Adrenal gland (tissue), 12 donors: Measurements from ENCODE around the gene ZNF451. TPM values are rescaled to one million over a fixed set of nuclear protein-coding genes. Genes with fewer than 3 reads are reported as not detected.

ENCODE experiments used
- DNase-seq, 7 donors: peaks; one replicate each; pipeline ENCODE4 v3.0.0-alpha.2; 2019 to 2020
- H3K27ac ChIP-seq, 5 donors: fragments of 200-600 bp; sonication (generic) in 4 of 5; 1 replicate in 3 of 5; 2 replicates in 2 of 5; pipeline versions ENCODE4 v1.5.1 to v1.8.0; 2016 to 2020; ENCODE audit warnings: mild to moderate bottlenecking in 1 of 5
- H3K27me3 ChIP-seq: fragments of 200-600 bp; 2 replicates; pipeline ENCODE4 v1.8.0; 2021
- H3K36me3 ChIP-seq, 2 donors: fragments of 200-600 bp; replicated peaks in 1 of 2; 1 replicate in 1 of 2; 2 replicates in 1 of 2; pipeline versions ENCODE4 v1.5.1 to v1.8.0; 2018 to 2022
- H3K4me1 ChIP-seq, 2 donors: fragments of 200-600 bp; replicated peaks in 1 of 2; 1 replicate in 1 of 2; 2 replicates in 1 of 2; pipeline versions ENCODE4 v1.5.1 to v1.8.0; 2018 to 2021
- H3K4me3 ChIP-seq, 4 donors: fragments of 200-600 bp; sonication (generic) in 3 of 4; one replicate each; pipeline ENCODE4 v1.5.1; 2016 to 2018
- H3K9me3 ChIP-seq, 3 donors: fragments of 200-600 bp; sonication (generic) in 1 of 3; replicated peaks in 1 of 3; 1 replicate in 2 of 3; 2 replicates in 1 of 3; pipeline versions ENCODE4 v1.5.1 to v1.8.0; 2016 to 2021
- POLR2A ChIP-seq, 2 donors: fragments of 450-650 bp; IDR thresholded peaks; one replicate each; pipeline ENCODE4 v1.6.1; 2017; ENCODE audit warnings: antibody characterized with exemption in 2 of 2, mild to moderate bottlenecking in 2 of 2, moderate library complexity in 1 of 2
- WGBS, 4 donors: extraction: QIAGEN DNeasy Blood & Tissue Kit in 2 of 4; methylation state at CpG; one replicate each; pipeline versions ENCODE4 v1.1.5 to v1.1.7; 2013 to 2017; 5-methylcytosine and 5-hydroxymethylcytosine counted together
- intact Hi-C, 2 donors: fragments of 100-400 bp; cut with DNase I; formaldehyde crosslinking; loops; one replicate each; pipeline versions ENCODE4 v1.14.1 to v1.15.0; 2022 to 2023
- polyA plus RNA-seq, 3 donors: library from polyadenylated mRNA; stranded (reverse); fragments of 200-250 nt in 2 of 3; fragments of 350-450 nt in 1 of 3; fragmentation: Illumina TruSeq in 1 of 3; extraction: RNeasy Lipid Tissue Mini Kit (QIAGEN cat#74804) in 1 of 3; gene quantifications; one replicate each; pipeline ENCODE4 v1.2.3, GENCODE V29; 2013 to 2014
- total RNA-seq, 9 donors: library from RNA; depleted of rRNA in 4 of 9; stranded (reverse); fragments of >200 nt in 4 of 9; fragments of 120-200 nt in 1 of 9; fragmentation: NEBNext Ultra II Directional in 1 of 9; extraction: Animal tissue kit (Norgen Biotek cat#: 25700) in 1 of 9; gene quantifications; one replicate each; pipeline versions ENCODE4 v1.1.0 to v1.2.4, GENCODE V29; 2013 to 2023
- TF ChIP-seq, protein P1 (sequence below), 6 experiments: fragments of 450-650 bp in 4 of 6; fragments of 200-600 bp in 2 of 6; sonication (generic) in 1 of 6; IDR thresholded peaks; 1 replicate in 5 of 6; 2 replicates in 1 of 6; pipeline versions ENCODE4 v1.5.1 to v1.8.0; 2016 to 2021; ENCODE audit warnings: antibody characterized with exemption in 6 of 6, mild to moderate bottlenecking in 2 of 6, moderate library complexity in 1 of 6
- donor health status: healthy with polysubstance abuse.
- donor health status: Bipolar disorder and iron deficiency.
- donor health status: DM: yes; HTN: yes; CAD: no.
- donor health status: DM: no; HTN: no; CAD: no.
- donor health status: DM: no; HTN: no; CAD: no.
- donor health status: DM: yes; HTN: yes; CAD: no.

ZNF451 gene
- total and polyA plus RNA-seq, 12 donors = 19.5 to 111 (median 53.4) TPM

DNA sequence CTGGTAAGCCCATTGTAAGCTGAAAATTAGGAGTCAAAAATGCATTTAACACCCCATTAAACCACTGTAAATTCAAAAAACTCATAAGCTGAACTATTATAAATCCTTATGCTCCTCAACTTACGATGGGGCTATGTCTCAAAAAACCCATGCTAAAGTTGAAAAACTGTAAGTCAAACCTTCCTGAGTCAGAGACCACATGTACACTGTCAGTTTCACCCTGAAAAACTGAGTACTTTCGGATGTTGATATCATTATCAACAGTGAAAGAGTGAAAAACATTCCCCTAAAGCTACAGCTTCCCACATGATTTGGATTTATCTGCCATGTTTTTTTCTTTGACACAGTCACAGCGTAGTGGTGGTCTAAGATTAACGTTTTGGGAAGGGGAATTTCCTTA lies 117.9 kb downstream of the ZNF451 start:
- Histone ChIP-seq H3K9me3 (no peaks in the 10 kb centered on the region), H3K4me3 (no peak overlapping the region), H3K27me3 (no peaks in the 10 kb centered on the region), H3K4me1 (no peaks in the 10 kb centered on the region), H3K36me3 (no peaks in the 10 kb centered on the region), H3K27ac (no peak overlapping the region)
- TF ChIP-seq, protein P1, sequence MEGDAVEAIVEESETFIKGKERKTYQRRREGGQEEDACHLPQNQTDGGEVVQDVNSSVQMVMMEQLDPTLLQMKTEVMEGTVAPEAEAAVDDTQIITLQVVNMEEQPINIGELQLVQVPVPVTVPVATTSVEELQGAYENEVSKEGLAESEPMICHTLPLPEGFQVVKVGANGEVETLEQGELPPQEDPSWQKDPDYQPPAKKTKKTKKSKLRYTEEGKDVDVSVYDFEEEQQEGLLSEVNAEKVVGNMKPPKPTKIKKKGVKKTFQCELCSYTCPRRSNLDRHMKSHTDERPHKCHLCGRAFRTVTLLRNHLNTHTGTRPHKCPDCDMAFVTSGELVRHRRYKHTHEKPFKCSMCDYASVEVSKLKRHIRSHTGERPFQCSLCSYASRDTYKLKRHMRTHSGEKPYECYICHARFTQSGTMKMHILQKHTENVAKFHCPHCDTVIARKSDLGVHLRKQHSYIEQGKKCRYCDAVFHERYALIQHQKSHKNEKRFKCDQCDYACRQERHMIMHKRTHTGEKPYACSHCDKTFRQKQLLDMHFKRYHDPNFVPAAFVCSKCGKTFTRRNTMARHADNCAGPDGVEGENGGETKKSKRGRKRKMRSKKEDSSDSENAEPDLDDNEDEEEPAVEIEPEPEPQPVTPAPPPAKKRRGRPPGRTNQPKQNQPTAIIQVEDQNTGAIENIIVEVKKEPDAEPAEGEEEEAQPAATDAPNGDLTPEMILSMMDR (IDR thresholded peaks at IDR 0.05) = no peak
- TF ChIP-seq POLR2A (IDR thresholded peaks at IDR 0.05) = no peak
- DNase-seq = no peak
- WGBS, 4 donors = 91 to 96% (median 94%) methylated on average over 4 of the region's 4 CpGs
- intact Hi-C loops = no loop called here

DNA sequence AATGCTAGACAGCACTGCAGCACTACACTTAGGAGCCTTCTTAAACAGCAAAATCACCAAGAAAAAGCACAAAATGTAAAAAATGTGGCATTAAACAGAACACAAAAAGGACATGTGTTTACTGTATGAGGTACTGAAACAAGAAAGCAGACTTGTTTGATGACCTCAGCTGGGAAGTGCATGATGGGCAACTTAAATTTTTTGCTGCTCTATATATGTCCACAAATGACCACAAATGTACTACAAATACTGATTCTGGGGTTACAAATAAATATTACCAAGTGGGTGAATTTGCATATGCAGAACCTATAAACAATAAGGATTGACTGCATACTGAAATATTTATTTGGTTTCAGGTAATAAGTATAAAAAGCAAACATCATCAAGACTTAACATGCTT lies 119.0 kb downstream of the ZNF451 start:
- Histone ChIP-seq H3K27ac (no peak overlapping the region), H3K9me3 (no peaks in the 10 kb centered on the region), H3K4me3 (no peak overlapping the region), H3K4me1 (no peaks in the 10 kb centered on the region), H3K27me3 (no peaks in the 10 kb centered on the region), H3K36me3 (no peaks in the 10 kb centered on the region)
- intact Hi-C loops = no loop called here
- TF ChIP-seq, protein P1 (IDR thresholded peaks at IDR 0.05) = no peak
- no peak for TF ChIP-seq POLR2A (IDR thresholded peaks at IDR 0.05)
- DNase-seq = no peak

DNA sequence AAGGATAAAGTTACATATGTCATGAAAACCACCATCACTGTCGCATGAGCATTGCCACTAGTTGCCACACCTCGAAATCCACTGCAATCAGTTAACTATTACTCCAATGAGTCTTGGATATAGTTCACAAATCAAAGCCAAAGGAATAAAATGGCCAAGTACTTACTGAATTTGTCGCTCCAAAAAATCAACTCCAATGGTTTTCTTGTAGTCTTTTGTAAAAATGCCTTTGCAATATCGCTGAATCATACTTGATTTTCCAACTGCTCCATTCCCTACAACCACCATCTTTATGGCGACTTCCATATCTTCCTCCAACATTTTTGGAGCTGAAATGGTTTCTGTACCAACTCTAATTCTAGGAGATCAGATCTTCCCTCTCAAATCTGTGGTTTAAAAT lies 120.1 kb downstream of the ZNF451 start:
- Histone ChIP-seq H3K4me1 (no peaks in the 10 kb centered on the region), H3K4me3 (no peak overlapping the region), H3K27ac (no peak overlapping the region), H3K9me3 (no peaks in the 10 kb centered on the region), H3K27me3 (no peaks in the 10 kb centered on the region), H3K36me3 (no peaks in the 10 kb centered on the region)
- intact Hi-C loops = no loop called here
- WGBS, 4 donors = 94 to 98% (median 96%) methylated on average over 5 of the region's 5 CpGs
- TF ChIP-seq POLR2A (IDR thresholded peaks at IDR 0.05) = no peak
- TF ChIP-seq, protein P1 (IDR thresholded peaks at IDR 0.05) = no peak
- no peak for DNase-seq

DNA sequence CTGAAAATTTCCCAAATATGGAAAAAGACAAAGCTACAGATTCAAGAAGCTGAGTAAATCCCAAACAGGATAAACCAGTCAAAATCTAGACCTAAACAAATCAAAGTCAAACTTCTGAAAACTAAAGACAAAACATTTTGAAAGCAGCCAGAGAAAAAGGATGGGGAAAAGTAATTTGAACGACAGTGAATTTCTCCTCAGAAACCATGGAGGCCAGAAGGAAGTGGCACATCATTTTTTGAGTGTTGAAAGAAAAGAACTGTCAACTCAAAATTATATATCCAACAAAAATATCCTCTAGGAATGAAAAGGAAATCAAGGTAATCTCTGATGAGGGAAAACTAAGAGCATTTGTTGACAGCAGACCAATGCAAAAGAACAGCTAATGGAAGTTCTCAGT lies 125.3 kb downstream of the ZNF451 start:
- no peak overlapping the region for H3K27ac ChIP-seq
- intact Hi-C loops = no loop called here
- H3K27me3 ChIP-seq = no peaks in the 10 kb centered on the region
- WGBS, 4 donors = 81 to 98% (median 95%) methylated on average over 1 of the region's 1 CpG
- H3K4me1 ChIP-seq = no peaks in the 10 kb centered on the region
- no peak for DNase-seq
- no peaks in the 10 kb centered on the region for H3K36me3 ChIP-seq
- TF ChIP-seq, protein P1 (IDR thresholded peaks at IDR 0.05) = no peak
- TF ChIP-seq POLR2A (IDR thresholded peaks at IDR 0.05) = no peak
- no peak overlapping the region for H3K4me3 ChIP-seq
- no peaks in the 10 kb centered on the region for H3K9me3 ChIP-seq
